ENCODE results near the gene TP63.

TP63 gene

GRCh38 chr3:189927975-189928895 lies 297.0 kb downstream of the TP63 start:
- no peak for TF ChIP-seq CTCF (IDR thresholded peaks at IDR 0.05; ENCODE audit: low read depth, low read length, missing control alignments)
- no peak overlapping the region for H3K4me3 ChIP-seq (ENCODE audit: low read depth, low read length)
- DNase-seq (ENCODE audit: low read depth) = no peak

GRCh38 chr3:189936201-189936945 lies 305.2 kb downstream of the TP63 start:
- DNase-seq (ENCODE audit: low read depth) = no peak
- H3K4me3 ChIP-seq (ENCODE audit: low read depth, low read length) = no peak overlapping the region
- no peak for TF ChIP-seq CTCF (IDR thresholded peaks at IDR 0.05; ENCODE audit: low read depth, low read length, missing control alignments)

GRCh38 chr3:189937302-189938127 lies 306.3 kb downstream of the TP63 start:
- H3K4me3 ChIP-seq (ENCODE audit: low read depth, low read length) = no peak overlapping the region
- no peak for TF ChIP-seq CTCF (IDR thresholded peaks at IDR 0.05; ENCODE audit: low read depth, low read length, missing control alignments)
- no peak for DNase-seq (ENCODE audit: low read depth)

GRCh38 chr3:189941125-189941524 lies 309.9 kb downstream of the TP63 start:
- no peak for DNase-seq (ENCODE audit: low read depth)

GRCh38 chr3:189941679-189942078 lies 310.5 kb downstream of the TP63 start:
- H3K4me3 ChIP-seq (ENCODE audit: low read depth, low read length) = no peak overlapping the region
- no peak for DNase-seq (ENCODE audit: low read depth)
- no peak for TF ChIP-seq CTCF (IDR thresholded peaks at IDR 0.05; ENCODE audit: low read depth, low read length, missing control alignments)

More at GRCh38 chr3:189941125-189941524, 309.9 kb downstream of the TP63 start:
- no peak for TF ChIP-seq CTCF (IDR thresholded peaks at IDR 0.05; ENCODE audit: low read depth, low read length, missing control alignments)
- H3K4me3 ChIP-seq (ENCODE audit: low read depth, low read length) = no peak overlapping the region

GRCh38 chr3:189942948-189943347 lies 311.8 kb downstream of the TP63 start:
- DNase-seq (ENCODE audit: low read depth) = no peak
- H3K4me3 ChIP-seq (ENCODE audit: low read depth, low read length) = no peak overlapping the region
- TF ChIP-seq CTCF (IDR thresholded peaks at IDR 0.05; ENCODE audit: low read depth, low read length, missing control alignments) = no peak

Measured in GM12864 (cell line).